H1 (cell line): Measurements from ENCODE around the gene IFT122. TPM values are rescaled to one million over a fixed set of nuclear protein-coding genes. Genes with fewer than 3 reads are reported as not detected.

ENCODE experiments used
- ATF3 ChIP-seq: IDR thresholded peaks from 2 replicates; pipeline ENCODE4 v1.6.1; 2011; ENCODE audit warnings: low read depth, mild to moderate bottlenecking, low read length; ENCODE audit not compliant: insufficient read depth
- CHD7 ChIP-seq: fragments of 300-600 bp; sonication (generic); IDR thresholded peaks from 2 replicates; pipeline ENCODE4 v1.7.1; 2012; ENCODE audit warnings: low read length, moderate library complexity, mild to moderate bottlenecking, inconsistent platforms; ENCODE audit not compliant: insufficient replicate concordance
- KDM5A ChIP-seq: fragments of 200-600 bp; IDR thresholded peaks from 2 replicates; pipeline ENCODE4 v1.7.1; 2012; ENCODE audit warnings: mild to moderate bottlenecking, low read length, inconsistent platforms, mixed read lengths
- NANOG ChIP-seq: IDR thresholded peaks from 2 replicates; pipeline ENCODE4 v1.6.1; 2011; ENCODE audit warnings: low read length, low read depth, mild to moderate bottlenecking, inconsistent platforms; ENCODE audit not compliant: insufficient read depth, poor library complexity, severe bottlenecking
- POLR2A ChIP-seq, 2 experiments: IDR thresholded peaks; 1 replicate in 1 of 2; 2 replicates in 1 of 2; pipeline ENCODE4 v1.6.1; 2011; ENCODE audit warnings: low read depth in 2 of 2, low read length in 2 of 2, mild to moderate bottlenecking in 2 of 2; ENCODE audit errors: control extremely low read depth in 1 of 2
- POLR2AphosphoS5 ChIP-seq: IDR thresholded peaks from 2 replicates; pipeline ENCODE4 v1.6.1; 2011; ENCODE audit warnings: low read depth, low read length
- RFX5 ChIP-seq: IDR thresholded peaks from 2 replicates; pipeline ENCODE4 v1.6.1; 2011; ENCODE audit warnings: low read depth, low read length, improper control_type of control experiment, borderline replicate concordance
- TAF1 ChIP-seq: IDR thresholded peaks from 2 replicates; pipeline ENCODE4 v1.6.1; 2011; ENCODE audit warnings: mild to moderate bottlenecking, low read depth, low read length
- TAF7 ChIP-seq: optimal IDR thresholded peaks from 2 replicates; pipeline ENCODE3; 2011; ENCODE audit warnings: low read depth, mild to moderate bottlenecking, inconsistent platforms, low read length, moderate library complexity, borderline replicate concordance
- polyA plus RNA-seq, 7 experiments: library from polyadenylated mRNA; depleted of rRNA in 3 of 7; stranded (reverse) in 5 of 7; unstranded in 2 of 7; fragments of >200 nt in 5 of 7; fragments of 200-250 nt in 2 of 7; gene quantifications; 1 replicate in 5 of 7; 2 replicates in 1 of 7; 4 replicates in 1 of 7; pipeline versions ENCODE4 v1.2.1 to v1.2.3, GENCODE V29; 2011 to 2013; ENCODE audit warnings: missing spikeins in 2 of 7, mixed read lengths in 2 of 7
- total RNA-seq: library from RNA; stranded (reverse); fragmentation: NEBNext Ultra II Directional; extraction: Animal tissue kit (Norgen Biotek cat#: 25700); gene quantifications from 2 replicates; pipeline ENCODE4 v1.2.1, GENCODE V29; 2021

IFT122 gene
- total and polyA plus RNA-seq, 2 of the 8 experiments (the other 6 are each of a cell fraction or from before 2014, with no cell fraction given), result 23.7 to 25.1 TPM

DNA sequence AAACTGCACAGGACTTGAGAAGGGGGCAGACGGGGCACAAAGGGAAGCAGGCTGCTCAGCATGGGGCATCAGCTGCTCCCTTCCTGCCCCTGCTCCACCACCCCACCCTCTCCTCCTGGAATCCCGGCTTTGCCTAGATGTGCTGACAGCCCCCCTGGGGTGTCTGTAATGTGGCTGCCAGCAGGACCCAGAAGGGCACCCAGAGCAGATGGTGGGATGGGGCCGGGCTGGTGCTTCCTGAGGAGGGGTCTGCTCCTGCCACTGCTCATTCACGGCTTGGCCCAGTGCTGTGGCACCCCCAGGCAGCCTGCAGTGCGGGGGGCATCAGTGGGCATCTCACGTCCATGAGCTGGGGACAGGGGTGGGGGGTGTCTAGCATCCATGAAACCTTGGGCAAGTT, 113.1 kb downstream of the IFT122 start (continued):
- TF ChIP-seq CHD7, result no peak
- TF ChIP-seq POLR2AphosphoS5, result no peak
- TF ChIP-seq KDM5A, result no peak
- TF ChIP-seq POLR2A (IDR thresholded peaks at IDR 0.05; ENCODE audit: control extremely low read depth in 1 of 2, low read depth in 2 of 2, low read length in 2 of 2), result no peak
- TF ChIP-seq TAF1, result no peak
- no peak for TF ChIP-seq NANOG
- TF ChIP-seq ATF3, result no peak
- no peak for TF ChIP-seq RFX5
- TF ChIP-seq TAF7, result no peak
- TF ChIP-seq, all 59 proteins: peak for 0
